Fibroblast of skin of right quadriceps (primary cell): Measurements from ENCODE around the gene MAX.

ENCODE experiments used
- DNase-seq: peaks from one replicate; pipeline ENCODE4 v3.0.0-alpha.2; 2013

MAX gene

GRCh38 chr14:65102441-65103149 lies at the start of gene MAX:
MAX (minus strand) TSS chr14:65102517; CDS start chr14:65102339, 178 bp downstream.
- peak; percentile 99 for DNase-seq

- DNase-seq: no peak
These were observed 49.3 kb upstream of the MAX start for GRCh38 chr14:65151609-65151956.

GRCh38 chr14:65150898-65151608 lies 48.7 kb upstream of the MAX start:
- peak; percentile 31 for DNase-seq

- DNase-seq: no peak
These were observed 46.8 kb upstream of the MAX start for GRCh38 chr14:65149116-65149515.

- DNase-seq: no peak
These were observed 41.9 kb upstream of the MAX start for GRCh38 chr14:65144170-65144569.

- DNase-seq: no peak
These were observed 40.8 kb upstream of the MAX start for GRCh38 chr14:65142914-65143625.

GRCh38 chr14:65142429-65142828 lies 40.1 kb upstream of the MAX start:
- no peak for DNase-seq

GRCh38 chr14:65141523-65141922 lies 39.2 kb upstream of the MAX start:
- DNase-seq: no peak

GRCh38 chr14:65137648-65138307 lies 35.5 kb upstream of the MAX start:
- no peak for DNase-seq

GRCh38 chr14:65134651-65135579 lies 32.6 kb upstream of the MAX start:
- DNase-seq: no peak

GRCh38 chr14:65132855-65133254 lies 30.5 kb upstream of the MAX start:
- no peak for DNase-seq

- DNase-seq: peak; percentile 85
These were observed 29.0 kb upstream of the MAX start for GRCh38 chr14:65131301-65131701.

- DNase-seq: no peak
These were observed 25.8 kb upstream of the MAX start for GRCh38 chr14:65128096-65128495.

- DNase-seq: no peak
These were observed 15.7 kb upstream of the MAX start for GRCh38 chr14:65117769-65118745.

GRCh38 chr14:65115615-65116014 lies 13.3 kb upstream of the MAX start:
- DNase-seq: no peak

- no peak for DNase-seq
These were observed 8.2 kb upstream of the MAX start for GRCh38 chr14:65110525-65110924.

GRCh38 chr14:65109357-65109756 lies 7.0 kb upstream of the MAX start:
- DNase-seq: no peak

- DNase-seq: no peak
These were observed 4.9 kb upstream of the MAX start for GRCh38 chr14:65107200-65107599.

GRCh38 chr14:65106736-65107135 lies 4.4 kb upstream of the MAX start:
- no peak for DNase-seq

- no peak for DNase-seq
These were observed 4.0 kb upstream of the MAX start for GRCh38 chr14:65106316-65106715.

- DNase-seq: no peak
These were observed 2.5 kb upstream of the MAX start for GRCh38 chr14:65104791-65105190.
